Left renal pelvis (tissue), 4 donors: ENCODE data around the gene MAPK13. TPM values are rescaled to one million over a fixed set of nuclear protein-coding genes. Genes with fewer than 3 reads are reported as not detected.

ENCODE experiments used
- polyA plus RNA-seq, 4 donors: library from polyadenylated mRNA; unstranded; fragments of 120-200 nt; gene quantifications; one replicate each; pipeline ENCODE4 v1.2.1, GENCODE V29; 2013; ENCODE audit not compliant: insufficient read length in 4 of 4

The MAPK13 gene
- polyA plus RNA-seq, 4 donors, result 6.5 to 27.6 (median 19.6) TPM

Other genes with a start within 250 kb of the MAPK13 start
- 10 to 100 TPM; 33.6 to 51.9 (median 50.6) TPM for gene SRPK1, start 209.4 kb upstream of the MAPK13 start, polyA plus RNA-seq
- under 1 TPM; 0.16 to 0.81 (median 0.27) TPM for gene SLC26A8, start 105.9 kb upstream of the MAPK13 start, polyA plus RNA-seq
- gene MAPK14, start 102.7 kb upstream of the MAPK13 start, polyA plus RNA-seq, result 10 to 100 TPM; 52.8 to 55.8 (median 54.5) TPM
- 10 to 100 TPM; 44.8 to 54.8 (median 46.7) TPM for gene BRPF3, start 66.2 kb downstream of the MAPK13 start, polyA plus RNA-seq
- gene PNPLA1, start 139.5 kb downstream of the MAPK13 start, polyA plus RNA-seq, result 1 to 10 TPM in 3 of 4 donors, under 1 TPM in 1; 0.11 to 2.7 (median 2.4) TPM
- gene BNIP5, start 206.4 kb downstream of the MAPK13 start, polyA plus RNA-seq, result under 1 TPM; 0.04 to 0.19 (median 0.16) TPM